HG03039 (cell line): ENCODE results near the gene PDCD10.
A peak's percentile ranks its signal among the peaks of the same experiment; 100 is the strongest.

Experiments used
- ATAC-seq: cut with Tn5 transposase; IDR thresholded peaks from one replicate; pipeline ENCODE4 v1.9.1; 2021; ENCODE audit warnings: mild to moderate bottlenecking, moderate library complexity; ENCODE audit not compliant: unreplicated experiment

The PDCD10 gene

DNA sequence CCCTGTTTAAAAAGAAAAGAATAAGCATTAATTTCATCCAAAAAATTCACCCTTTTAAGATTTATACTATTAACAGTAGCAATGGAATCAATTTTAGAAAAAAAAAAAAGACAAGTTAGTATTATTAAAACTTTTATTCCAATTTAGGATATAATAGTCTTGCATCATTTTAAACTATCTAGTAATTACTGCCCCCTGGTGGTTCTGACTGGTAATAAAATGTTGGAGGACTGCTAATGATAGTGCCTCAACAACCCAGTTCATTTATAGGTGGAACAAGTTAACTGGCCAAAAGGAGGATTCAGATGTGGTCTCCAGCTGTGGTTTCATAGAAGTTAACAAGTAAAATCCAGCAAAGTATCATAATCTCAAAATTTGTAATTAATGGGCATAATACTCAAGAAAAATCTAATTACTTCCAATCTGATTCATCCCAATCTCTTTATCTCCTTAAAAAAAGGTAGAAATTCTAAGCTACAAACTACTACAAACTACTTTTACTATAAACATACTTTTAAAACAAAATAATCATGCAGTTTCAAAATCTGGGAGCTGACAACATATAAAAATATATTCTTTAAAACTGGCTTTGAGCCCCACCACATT is 50.2 kb downstream of the PDCD10 start:
- ATAC-seq, result no peak

DNA sequence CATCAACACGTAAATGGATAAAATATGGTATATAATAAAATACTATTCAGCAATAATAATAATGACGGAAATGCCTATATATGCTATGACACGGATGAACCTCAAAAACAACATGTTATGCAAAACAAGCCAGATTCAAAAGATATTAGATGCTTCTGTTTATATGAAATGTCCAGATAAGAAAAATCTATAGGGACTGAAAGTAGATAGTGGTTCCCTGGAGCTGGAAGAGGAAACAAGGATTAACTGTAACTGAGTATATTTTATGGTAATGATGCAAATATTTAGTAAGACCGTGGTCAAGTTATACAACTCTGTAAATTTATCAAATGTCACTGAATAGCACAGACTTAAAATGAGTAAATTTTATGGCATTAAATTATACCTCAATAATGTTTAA is 55.2 kb downstream of the PDCD10 start:
- no peak for ATAC-seq

DNA sequence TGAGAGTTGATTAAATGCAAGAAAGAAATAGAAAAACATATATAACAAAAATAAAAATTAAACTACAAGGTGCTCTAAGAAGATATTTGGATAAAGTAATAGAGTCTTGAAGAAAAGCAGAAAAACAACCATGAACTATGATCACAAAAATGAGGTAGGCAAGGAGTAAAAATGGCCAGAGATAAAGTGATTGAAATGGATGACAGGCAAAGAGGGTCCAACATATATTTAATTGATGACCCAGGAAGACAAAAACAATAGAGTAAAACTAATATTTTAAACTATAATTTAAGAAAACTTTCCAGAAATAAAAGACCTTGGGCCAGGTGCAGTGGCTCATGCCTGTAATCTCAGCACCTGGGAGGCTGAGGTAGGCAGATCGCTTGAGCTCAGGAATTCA is 58.8 kb downstream of the PDCD10 start:
- no peak for ATAC-seq

DNA sequence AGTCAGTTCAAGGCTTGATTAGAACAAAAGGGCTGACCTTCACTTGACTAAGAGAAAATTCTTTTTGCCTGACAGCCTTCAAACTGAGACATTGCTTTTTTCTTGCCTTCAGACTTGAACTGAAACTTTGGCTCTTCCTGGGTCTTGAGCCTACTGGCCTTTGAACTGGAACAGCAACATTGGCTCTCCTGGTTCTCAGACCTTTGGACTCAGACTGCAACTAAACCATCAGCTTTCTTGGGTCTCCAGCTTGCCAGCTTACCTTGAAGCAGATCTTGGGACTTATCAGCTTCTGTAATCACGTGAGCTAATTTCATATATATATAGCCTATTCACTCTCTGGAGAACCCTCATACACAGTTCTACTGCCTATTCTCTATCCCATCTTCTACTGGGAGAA is 61.5 kb downstream of the PDCD10 start:
- ATAC-seq, result no peak

DNA sequence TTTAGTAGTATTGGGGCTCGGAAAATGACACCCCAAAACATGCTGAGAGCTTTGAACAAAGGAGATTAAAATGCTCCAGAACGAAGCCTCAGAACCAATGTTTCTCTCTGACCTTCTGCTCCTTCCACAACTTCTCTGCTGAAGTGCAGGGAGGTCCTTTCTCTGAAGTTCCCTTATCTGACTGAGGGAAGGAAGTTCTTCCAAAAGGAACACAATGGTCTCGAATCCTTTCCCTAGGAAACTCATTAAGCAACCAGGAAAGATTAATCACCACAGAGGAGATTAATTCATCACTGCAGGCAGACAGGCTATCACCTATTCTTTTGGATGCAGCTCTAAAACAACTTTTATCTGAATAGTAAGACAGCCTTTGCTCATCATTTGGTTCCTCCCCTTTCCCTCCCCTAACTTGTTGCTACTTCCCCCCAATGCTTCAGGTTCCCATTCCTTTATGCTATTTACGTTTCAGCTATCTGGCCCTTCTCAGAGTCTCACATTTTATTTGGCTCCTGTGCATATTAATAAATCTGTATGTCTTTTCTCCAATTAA is 62.7 kb downstream of the PDCD10 start:
- ATAC-seq, result no peak

DNA sequence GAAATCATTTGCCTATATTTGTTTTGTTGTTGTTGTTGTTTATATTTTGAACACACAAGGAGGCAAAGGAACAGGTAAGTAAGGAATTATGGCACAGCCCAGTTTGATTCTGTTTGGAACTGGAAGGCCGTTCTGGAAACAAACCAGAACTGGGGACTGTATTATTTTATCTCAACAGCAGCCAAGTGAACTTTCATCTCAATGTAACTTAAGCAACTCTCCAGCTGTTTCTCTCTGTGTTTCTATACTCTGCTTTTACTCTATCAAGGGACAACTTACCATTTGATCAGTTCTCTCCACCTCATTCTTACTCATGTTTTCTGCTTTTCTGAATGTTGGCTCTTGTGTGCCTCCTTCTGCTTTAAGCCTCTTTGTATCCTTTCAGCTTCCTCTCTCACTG is 65.0 kb downstream of the PDCD10 start:
- no peak for ATAC-seq

- ATAC-seq, result no peak
Measured at GRCh38 chr3:167668651-167669050, 66.0 kb downstream of the PDCD10 start.

- ATAC-seq, result no peak
Measured at GRCh38 chr3:167666563-167666962, 68.1 kb downstream of the PDCD10 start.

DNA sequence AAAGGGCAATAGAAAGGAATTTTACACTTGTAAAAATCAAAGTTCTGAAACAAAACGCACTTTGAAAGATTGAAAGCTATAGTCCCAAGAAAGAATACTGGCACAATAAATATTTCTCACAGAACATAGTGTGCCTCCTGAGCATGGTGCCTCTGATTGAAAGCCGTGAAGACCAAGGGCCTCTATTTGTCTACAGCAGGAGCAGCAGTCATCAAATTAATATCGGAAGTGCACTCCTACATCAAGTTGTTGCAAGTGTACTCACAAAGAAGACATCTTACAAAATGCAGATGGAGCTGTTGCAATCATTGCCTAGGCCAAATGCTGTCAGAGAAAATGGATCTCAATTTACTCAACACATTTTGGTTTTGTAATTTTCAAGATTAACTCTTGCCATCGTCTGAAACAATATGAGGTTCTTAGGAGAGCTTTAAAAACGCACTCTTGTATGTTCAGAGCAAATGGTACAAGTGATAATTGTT is 71.7 kb downstream of the PDCD10 start:
- ATAC-seq, result no peak

DNA sequence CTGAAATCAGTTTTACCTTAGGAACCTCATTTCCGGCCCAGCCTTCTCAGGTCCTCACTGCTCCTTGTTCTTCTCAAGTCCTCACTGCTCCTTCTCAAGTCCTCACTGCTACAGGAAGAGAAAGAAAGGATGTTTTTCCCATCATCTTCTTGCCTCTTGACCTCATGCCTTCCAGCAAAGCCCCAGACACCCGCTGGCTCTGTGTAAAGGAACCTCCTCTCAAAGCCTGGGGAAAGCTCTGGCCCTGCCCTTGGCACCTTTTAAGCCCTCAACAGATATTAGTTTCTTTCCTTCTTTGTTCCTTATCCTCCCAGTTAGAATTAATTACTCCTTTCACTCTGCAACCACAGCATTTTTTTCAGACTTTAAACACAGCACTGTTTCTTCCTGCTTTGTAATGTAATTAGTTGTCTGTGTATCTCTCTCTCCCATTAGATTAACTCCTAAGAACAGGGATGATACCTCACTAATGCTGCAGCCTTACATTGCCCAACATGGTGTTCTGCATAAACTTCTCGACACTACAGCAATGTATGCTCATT is 76.9 kb downstream of the PDCD10 start:
- ATAC-seq, result no peak

- ATAC-seq, result no peak
Measured at GRCh38 chr3:167656821-167657220, 77.9 kb downstream of the PDCD10 start.

DNA sequence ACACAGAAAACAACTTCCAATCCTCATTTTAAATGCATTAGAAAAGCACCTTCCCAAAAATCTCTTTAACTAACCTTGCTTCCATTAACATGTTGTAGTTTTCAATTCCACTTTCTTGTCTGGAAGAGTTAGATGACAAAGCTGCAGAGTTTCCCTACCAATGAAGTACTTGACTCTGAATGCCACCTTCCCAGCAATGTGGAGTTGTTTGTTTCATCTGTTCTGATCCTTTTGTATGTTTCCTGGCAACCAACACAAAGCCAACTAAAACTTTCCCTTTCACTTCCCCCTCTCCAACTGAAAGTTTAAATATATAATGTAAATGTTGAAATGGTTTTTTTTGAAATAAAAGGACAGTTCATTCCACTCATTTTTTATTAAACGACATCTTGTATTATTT is 80.9 kb downstream of the PDCD10 start, which contains the start of gene WDR49:
TSS of gene WDR49 (minus strand) at position 183 of the 400 bp plus-strand sequence. CDS start 517 bp downstream, outside the sequence.
- ATAC-seq, result peak; percentile 56

GRCh38 chr3:167653155-167653554 is 81.5 kb downstream of the PDCD10 start:
- no peak for ATAC-seq

GRCh38 chr3:167651826-167652225 is 82.9 kb downstream of the PDCD10 start:
- ATAC-seq, result no peak

DNA sequence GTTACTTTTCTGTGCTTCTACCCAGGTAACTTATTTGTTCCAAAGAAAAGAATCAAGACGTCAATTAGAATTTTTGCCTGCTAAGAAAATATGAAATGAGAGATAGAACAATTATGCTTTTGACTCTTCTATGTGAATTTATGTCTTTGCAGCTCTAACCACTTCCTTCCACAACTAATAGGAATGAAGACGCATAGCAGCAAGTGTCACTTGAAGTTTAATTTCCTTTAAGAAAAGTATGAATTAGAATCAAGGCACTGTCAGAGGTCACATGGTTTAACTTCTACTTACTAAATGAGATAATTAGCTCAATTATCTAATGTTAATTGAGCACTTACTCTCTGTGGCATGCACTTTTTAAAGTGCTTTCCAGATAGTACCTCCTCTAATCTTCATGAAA is 84.2 kb downstream of the PDCD10 start:
- no peak for ATAC-seq

- ATAC-seq, result no peak
Measured at GRCh38 chr3:167649746-167650145, 84.9 kb downstream of the PDCD10 start.

GRCh38 chr3:167644611-167645010 is 90.1 kb downstream of the PDCD10 start:
- no peak for ATAC-seq
